GM23338 (cell line): ENCODE data around the gene SPEM2. TPM values are rescaled to one million over a fixed set of nuclear protein-coding genes. Genes with fewer than 3 reads are reported as not detected.

Source experiments
- ATAC-seq: fragments of 200-7000 bp; cut with Tn5 transposase; 3 replicates; pipeline ENCODE4 v1.9.1; 2020
- DNase-seq: peaks from one replicate; pipeline ENCODE4 v3.0.0-alpha.2; 2015; ENCODE audit warnings: low spot score
- H2AFZ ChIP-seq: fragments of 200-600 bp; sonication (generic); 2 replicates; pipeline ENCODE4 v1.8.0; 2016; ENCODE audit warnings: antibody characterized with exemption, mild to moderate bottlenecking, moderate library complexity
- H3F3A ChIP-seq: fragments of 200-600 bp; sonication (generic); replicated peaks from 2 replicates; pipeline ENCODE4 v1.8.0; 2017; ENCODE audit warnings: antibody characterized with exemption, mixed run types, low read depth
- H3K27ac ChIP-seq: fragments of 200-600 bp; sonication (generic); 2 replicates; pipeline ENCODE4 v1.6.1; 2016; ENCODE audit warnings: low read depth
- H3K27me3 ChIP-seq: fragments of 200-600 bp; sonication (generic); 2 replicates; pipeline ENCODE4 v1.8.0; 2016; ENCODE audit warnings: mild to moderate bottlenecking, mixed run types, moderate library complexity; ENCODE audit not compliant: insufficient read depth
- H3K36me3 ChIP-seq: fragments of 200-600 bp; sonication (generic); 2 replicates; pipeline ENCODE4 v1.8.0; 2016; ENCODE audit warnings: mild to moderate bottlenecking; ENCODE audit not compliant: insufficient read depth
- H3K4me1 ChIP-seq: fragments of 200-600 bp; sonication (generic); 2 replicates; pipeline ENCODE4 v1.8.0; 2016; ENCODE audit warnings: mild to moderate bottlenecking, moderate library complexity; ENCODE audit not compliant: insufficient read depth
- H3K4me2 ChIP-seq: fragments of 200-600 bp; sonication (generic); 2 replicates; pipeline ENCODE4 v1.7.1; 2017; ENCODE audit warnings: mixed run types
- H3K4me3 ChIP-seq: fragments of 200-600 bp; sonication (generic); 2 replicates; pipeline ENCODE4 v1.6.1; 2016; ENCODE audit warnings: mixed run types
- H3K79me2 ChIP-seq: fragments of 200-600 bp; sonication (generic); replicated peaks from 2 replicates; pipeline ENCODE4 v1.8.0; 2017; ENCODE audit warnings: mild to moderate bottlenecking; ENCODE audit not compliant: insufficient read depth
- H3K9me2 ChIP-seq: fragments of 200-600 bp; sonication (generic); 2 replicates; pipeline ENCODE4 v1.8.0; 2017; ENCODE audit not compliant: insufficient read depth
- H4K20me1 ChIP-seq: fragments of 200-600 bp; sonication (generic); replicated peaks from 2 replicates; pipeline ENCODE4 v1.8.0; 2017; ENCODE audit warnings: mild to moderate bottlenecking; ENCODE audit not compliant: insufficient read depth
- H3K27ac Mint-ChIP-seq: 2 replicates; pipeline ENCODE4 v1.8.0; 2020; ENCODE audit warnings: inconsistent platforms, mild to moderate bottlenecking, moderate library complexity, mixed read lengths
- H3K27me3 Mint-ChIP-seq: 3 replicates; pipeline ENCODE4 v1.8.0; 2022; ENCODE audit warnings: low read depth, mild to moderate bottlenecking, moderate library complexity, mixed read lengths, inconsistent platforms; ENCODE audit not compliant: insufficient read depth, poor library complexity
- H3K36me3 Mint-ChIP-seq: 3 replicates; pipeline ENCODE4 v1.8.0; 2021; ENCODE audit warnings: low read depth, mild to moderate bottlenecking, inconsistent platforms, moderate library complexity, mixed read lengths
- H3K4me1 Mint-ChIP-seq: 3 replicates; pipeline ENCODE4 v1.8.0; 2020; ENCODE audit warnings: mild to moderate bottlenecking, inconsistent platforms, mixed read lengths
- H3K4me3 Mint-ChIP-seq: 3 replicates; pipeline ENCODE4 v1.8.0; 2021; ENCODE audit warnings: moderate library complexity, mild to moderate bottlenecking, inconsistent platforms, mixed read lengths
- H3K9me3 Mint-ChIP-seq: 3 replicates; pipeline ENCODE4 v1.8.0; 2020; ENCODE audit warnings: moderate library complexity, mild to moderate bottlenecking, inconsistent platforms, mixed read lengths
- CREB1 ChIP-seq: fragments of 250-450 bp; sonication (Bioruptor Pico); IDR thresholded peaks from 2 replicates; pipeline ENCODE4 v1.5.0; 2020; ENCODE audit warnings: low read depth, mild to moderate bottlenecking, moderate library complexity
- ETS1 ChIP-seq: IDR thresholded peaks from 2 replicates; pipeline ENCODE4 v1.6.1; 2016; ENCODE audit warnings: antibody characterized with exemption
- JUNB ChIP-seq: IDR thresholded peaks from one replicate; pipeline ENCODE4 v1.6.1; 2016; ENCODE audit warnings: antibody characterized with exemption; ENCODE audit not compliant: unreplicated experiment
- NANOG ChIP-seq: IDR thresholded peaks from 2 replicates; pipeline ENCODE4 v1.6.1; 2016; ENCODE audit warnings: antibody characterized with exemption, borderline replicate concordance
- STAT1 ChIP-seq: IDR thresholded peaks from one replicate; pipeline ENCODE4 v1.6.1; 2016; ENCODE audit warnings: antibody characterized with exemption; ENCODE audit not compliant: unreplicated experiment
- ZNF114 ChIP-seq: fragments of 250-450 bp; sonication (Bioruptor Pico); IDR thresholded peaks from 2 replicates; pipeline ENCODE4 v1.5.0; 2020; ENCODE audit warnings: mild to moderate bottlenecking, moderate library complexity
- ZNF462 ChIP-seq: fragments of 250-450 bp; sonication (Bioruptor Pico); IDR thresholded peaks from 2 replicates; pipeline ENCODE4 v1.5.0; 2020; ENCODE audit warnings: mild to moderate bottlenecking, moderate library complexity
- polyA plus RNA-seq: library from polyadenylated mRNA; unstranded; fragments of >200 nt; fragmentation: Nextera tagmentation; extraction: Ambion mirVana; gene quantifications from 2 replicates; pipeline ENCODE4 v1.2.1, GENCODE V29; 2016
- total RNA-seq: library from RNA; depleted of rRNA; stranded (reverse); fragments of >200 nt; shearing (Covaris generic); gene quantifications from 2 replicates; pipeline ENCODE4 v1.2.3, GENCODE V29; 2014

The SPEM2 gene
- total and polyA plus RNA-seq, 2 experiments from 2014 or later: not detected

GRCh38 chr17:7463372-7463846, 38.0 kb downstream of the SPEM2 start (continued):
- TF ChIP-seq ZNF462 (CRISPR knock-in tag) (no peak), ETS1 (no peak), ZNF114 (CRISPR knock-in tag) (no peak)

GRCh38 chr17:7464081-7464480, 38.7 kb downstream of the SPEM2 start:
- H3K27me3 ChIP-seq: no peaks in the 10 kb centered on the region
- DNase-seq: no peak
- H2AFZ ChIP-seq: no peak overlapping the region
- peaks cover 20% of the 10 kb centered on the region for H3K27me3 Mint-ChIP-seq
- H4K20me1 ChIP-seq: no peaks in the 10 kb centered on the region
- H3K4me3 Mint-ChIP-seq: no peak overlapping the region
- H3K4me1 Mint-ChIP-seq: peaks cover 24% of the 10 kb centered on the region
- H3F3A ChIP-seq: 0 out of 2 replicates have a peak, but pooled peaks cover 5% of the 10 kb centered on the region
- H3K4me3 ChIP-seq: no peak overlapping the region
- H3K4me2 ChIP-seq: no peak overlapping the region
- H3K36me3 ChIP-seq: no peaks in the 10 kb centered on the region
- no peaks in the 10 kb centered on the region for H3K9me3 Mint-ChIP-seq
- H3K27ac Mint-ChIP-seq: no peak overlapping the region
- no peak for ATAC-seq
- H3K4me1 ChIP-seq: peaks cover 15% of the 10 kb centered on the region; the same call in 1 of the 2 replicates
- H3K79me2 ChIP-seq: no peaks in the 10 kb centered on the region
- peaks cover 4% of the 10 kb centered on the region; the same call in 1 of the 2 replicates for H3K9me2 ChIP-seq
- no peak overlapping the region for H3K27ac ChIP-seq
- H3K36me3 Mint-ChIP-seq: peaks cover 11% of the 10 kb centered on the region
- TF ChIP-seq STAT1 (no peak), ZNF114 (CRISPR knock-in tag) (no peak), CREB1 (CRISPR knock-in tag) (no peak), JUNB (no peak), ETS1 (no peak), ZNF462 (CRISPR knock-in tag) (no peak), NANOG (no peak)
